HG03066 (cell line): ENCODE measurements around the gene MTG1.

ENCODE experiments used
- ATAC-seq: cut with Tn5 transposase; IDR thresholded peaks from one replicate; pipeline ENCODE4 v1.9.1; 2021; ENCODE audit warnings: low read depth; ENCODE audit not compliant: unreplicated experiment

MTG1 gene

DNA sequence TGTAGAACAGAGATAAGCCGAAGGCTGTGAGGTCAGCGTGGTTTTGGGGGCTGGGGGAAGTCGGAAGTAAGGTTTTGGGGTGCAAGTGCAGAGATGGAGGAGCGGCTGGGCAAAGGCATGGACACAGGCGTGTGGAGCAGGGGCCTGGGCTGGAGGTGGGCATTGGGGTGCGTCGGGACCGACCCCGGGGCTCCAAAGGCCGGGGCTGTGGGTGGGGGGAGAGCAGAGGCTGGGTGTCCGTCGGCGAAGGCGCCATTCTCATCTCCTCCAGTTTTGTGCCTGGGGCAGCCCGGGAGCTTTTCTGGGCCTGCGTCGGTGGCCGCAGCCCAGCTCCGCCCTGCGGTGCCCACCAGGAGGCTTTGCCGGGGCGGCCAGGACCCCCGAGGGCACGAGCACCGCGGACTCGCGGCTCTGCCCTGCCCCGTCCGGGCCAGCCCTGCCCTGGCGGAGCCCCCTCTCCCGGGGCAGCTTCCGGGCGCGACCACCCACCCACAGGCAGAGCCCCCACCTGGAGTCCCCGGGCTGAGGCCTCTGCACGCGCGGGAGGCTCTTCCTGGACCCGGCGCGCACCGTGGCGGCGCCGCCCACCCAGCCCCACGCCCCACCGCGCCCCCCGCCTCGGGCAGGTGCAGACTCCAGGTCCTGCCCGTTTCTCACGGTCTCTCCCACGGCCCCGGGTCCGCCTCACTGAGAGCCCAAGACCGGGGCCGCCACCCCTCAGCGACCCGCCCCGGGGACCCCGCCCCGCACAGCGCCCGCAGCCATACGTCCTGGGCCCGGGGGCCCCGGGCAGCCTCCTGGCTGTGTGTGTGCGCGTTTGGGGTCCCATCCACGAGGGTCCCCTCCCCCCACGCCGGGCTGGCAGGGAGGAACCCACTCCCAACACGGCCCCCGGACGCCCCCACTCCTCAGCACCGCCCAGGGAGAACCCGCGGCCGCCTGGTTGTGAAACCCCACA, 52.1 kb downstream of the MTG1 start:
- no peak for ATAC-seq

DNA sequence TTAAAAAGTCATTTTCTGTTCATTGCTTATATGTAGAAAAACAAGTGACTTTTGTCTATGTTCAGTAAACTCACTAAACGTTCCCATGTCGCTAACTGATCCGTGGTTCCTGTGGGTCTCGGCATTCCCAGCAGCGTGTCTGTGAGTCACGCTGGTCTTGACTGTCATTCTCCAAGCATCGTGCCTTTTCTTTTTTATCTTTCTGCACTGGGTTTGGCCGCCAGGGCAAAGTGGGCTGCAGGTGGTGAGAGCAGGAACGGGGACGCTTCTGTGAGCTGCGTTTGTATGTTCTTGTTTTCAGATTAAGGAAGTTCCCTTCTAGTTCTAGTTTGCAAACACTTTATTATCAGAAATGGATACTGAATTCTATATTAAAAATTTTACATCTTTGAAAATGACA, 53.0 kb downstream of the MTG1 start:
- no peak for ATAC-seq

- no peak for ATAC-seq
Measured at GRCh38 chr10:133448120-133448519, 54.2 kb downstream of the MTG1 start.

DNA sequence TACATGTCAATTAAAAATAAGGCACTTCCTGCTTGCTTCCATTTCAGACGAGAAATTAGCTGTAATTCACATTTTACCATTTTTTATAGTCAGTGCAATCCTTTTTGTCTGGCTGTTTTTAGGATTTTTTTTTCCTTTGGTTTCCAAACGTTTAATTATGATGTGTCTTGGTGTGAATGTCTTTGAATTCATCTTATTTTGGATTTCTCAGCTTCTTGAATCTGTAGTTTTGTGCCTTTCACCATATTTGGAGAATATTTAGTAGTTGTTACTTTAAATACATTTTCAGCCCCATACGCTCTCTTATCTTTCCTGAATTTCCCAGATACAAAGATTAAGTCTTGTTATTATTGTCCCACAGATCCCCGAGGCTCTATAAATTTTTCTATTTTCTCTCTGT, 57.4 kb downstream of the MTG1 start:
- no peak for ATAC-seq

DNA sequence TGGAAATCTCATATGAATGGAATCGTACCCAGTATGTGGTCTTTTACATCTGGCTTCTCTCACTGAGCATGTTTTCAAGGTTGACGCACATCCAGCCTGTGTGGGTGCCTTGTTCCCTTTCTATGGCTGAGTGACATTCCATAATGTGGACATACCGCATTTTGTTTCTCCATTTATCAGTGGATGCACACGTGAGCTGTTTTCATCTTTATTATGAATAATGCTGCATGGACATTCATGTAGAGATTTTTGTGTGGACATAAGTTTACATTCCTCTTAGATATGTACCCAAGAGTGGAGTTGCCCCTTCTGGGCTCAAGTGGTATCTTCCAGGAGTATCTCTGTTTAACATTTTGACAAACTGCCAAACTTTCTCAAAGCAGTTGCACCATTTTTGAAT, 58.5 kb downstream of the MTG1 start:
- no peak for ATAC-seq

- no peak for ATAC-seq
Measured at GRCh38 chr10:133453516-133454203, 59.7 kb downstream of the MTG1 start, which contains the start of gene SCART1. Gene SCART1, plus strand, starts transcription at chr10:133453945. Its CDS starts 53 bp downstream, at chr10:133453998.

GRCh38 chr10:133454204-133454893, 60.4 kb downstream of the MTG1 start:
- ATAC-seq: no peak

GRCh38 chr10:133455196-133455595, 61.2 kb downstream of the MTG1 start:
- ATAC-seq: no peak

- no peak for ATAC-seq
Measured at GRCh38 chr10:133455611-133456031, 61.7 kb downstream of the MTG1 start.

DNA sequence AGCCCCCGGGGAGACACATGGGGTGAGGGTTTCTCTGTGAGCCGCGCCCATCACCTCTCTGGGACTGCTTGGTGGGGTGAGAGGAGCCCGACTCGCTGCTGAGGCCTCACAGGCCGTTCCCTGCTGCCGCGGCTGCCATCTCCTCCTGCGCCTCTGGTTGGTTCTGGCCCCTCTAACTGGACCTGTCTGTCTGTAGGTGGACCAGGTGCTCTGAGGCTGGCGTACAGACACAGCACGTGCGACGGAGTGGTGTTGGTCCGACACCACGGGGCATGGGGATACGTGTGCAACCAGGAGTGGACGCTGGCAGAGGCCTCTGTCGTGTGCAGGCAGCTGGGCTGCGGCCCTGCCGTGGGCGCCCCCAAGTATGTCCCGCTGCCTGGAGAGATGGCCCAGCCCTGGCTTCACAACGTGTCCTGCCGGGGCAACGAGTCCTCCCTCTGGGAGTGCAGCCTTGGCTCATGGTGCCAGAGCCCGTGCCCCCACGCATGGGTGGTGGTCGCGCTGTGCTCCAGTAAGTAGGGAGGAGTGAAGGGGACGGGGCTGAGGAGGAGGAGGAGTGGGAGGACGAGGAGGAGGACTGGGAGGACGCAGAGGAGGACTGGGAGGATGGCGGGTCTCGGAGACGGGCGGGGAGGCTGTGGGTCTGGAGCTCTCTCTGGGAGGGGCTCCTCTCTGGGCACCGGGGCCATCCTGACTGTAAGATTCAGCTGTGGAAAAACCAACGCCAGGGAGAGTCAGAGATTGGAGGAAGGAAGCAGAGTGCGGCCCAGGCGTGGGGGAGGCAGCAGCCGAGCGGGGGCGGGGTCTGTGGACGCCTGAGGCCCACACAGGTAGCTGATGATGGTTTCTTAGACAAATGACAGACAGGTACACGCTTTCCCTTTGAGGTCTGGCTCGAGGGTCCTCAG, 62.3 kb downstream of the MTG1 start:
- no peak for ATAC-seq

GRCh38 chr10:133457100-133457841, 63.3 kb downstream of the MTG1 start:
- no peak for ATAC-seq

- ATAC-seq: no peak
Measured at GRCh38 chr10:133458021-133458709, 64.2 kb downstream of the MTG1 start.

DNA sequence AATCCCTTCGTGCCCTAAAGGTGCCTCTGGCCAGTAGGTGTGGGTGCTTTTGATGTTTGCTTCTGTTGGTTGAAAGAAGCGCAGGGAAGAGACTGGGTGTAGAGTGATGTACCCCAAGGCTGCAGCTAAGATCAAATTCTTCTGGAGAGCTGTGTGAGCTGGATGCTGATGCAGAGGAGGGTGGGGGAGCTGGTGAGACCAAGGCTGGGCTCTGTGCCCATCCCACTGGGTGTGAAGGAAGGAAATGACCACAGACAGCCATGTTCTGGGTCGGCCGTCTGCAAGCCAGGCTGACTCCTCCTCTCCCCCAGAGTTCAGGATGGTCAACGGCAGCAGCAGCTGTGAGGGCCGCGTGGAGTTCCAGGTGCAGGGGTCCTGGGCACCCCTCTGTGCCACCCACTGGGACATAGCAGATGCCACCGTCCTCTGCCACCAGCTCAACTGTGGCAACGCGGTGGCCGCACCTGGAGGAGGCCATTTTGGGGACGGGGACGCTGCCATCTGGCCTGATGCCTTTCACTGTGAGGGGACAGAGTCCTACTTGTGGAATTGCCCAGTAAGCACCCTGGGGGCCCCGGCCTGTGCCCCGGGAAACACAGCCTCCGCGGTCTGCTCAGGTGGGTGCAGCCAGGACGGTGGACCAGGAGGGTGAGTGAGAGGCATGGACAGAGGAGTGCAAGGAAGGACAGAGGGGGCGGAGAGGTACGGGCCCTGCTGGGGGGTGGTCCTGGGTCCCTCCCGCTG, 64.9 kb downstream of the MTG1 start:
- ATAC-seq: no peak

GRCh38 chr10:133459454-133460207, 65.7 kb downstream of the MTG1 start:
- ATAC-seq: no peak

DNA sequence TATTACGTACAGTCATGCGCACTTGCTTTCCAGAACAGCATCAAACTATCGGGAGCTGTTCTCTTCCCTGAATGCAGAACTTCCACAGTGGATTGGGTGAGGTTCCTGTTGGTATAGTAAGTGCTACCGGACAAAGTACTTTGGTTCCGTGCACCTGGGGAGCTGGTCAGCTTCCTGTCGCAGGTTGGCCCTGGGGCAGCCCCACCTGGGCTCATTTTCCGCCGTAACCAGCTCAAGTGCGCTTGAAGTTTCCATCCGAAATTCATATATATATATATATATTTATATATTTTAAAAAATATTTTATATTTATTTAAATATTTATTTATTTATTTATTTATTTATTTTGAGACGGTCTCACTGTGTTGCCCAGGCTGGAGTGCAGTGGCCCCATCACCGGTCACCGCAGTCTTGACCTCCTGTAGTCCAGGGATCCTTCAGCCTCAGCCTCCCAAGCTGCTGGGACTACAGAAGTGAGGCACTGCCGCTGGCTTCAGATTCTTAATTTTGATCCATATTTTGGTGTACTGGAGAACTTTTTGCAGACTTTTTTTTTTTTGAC, 66.3 kb downstream of the MTG1 start:
- ATAC-seq: no peak

DNA sequence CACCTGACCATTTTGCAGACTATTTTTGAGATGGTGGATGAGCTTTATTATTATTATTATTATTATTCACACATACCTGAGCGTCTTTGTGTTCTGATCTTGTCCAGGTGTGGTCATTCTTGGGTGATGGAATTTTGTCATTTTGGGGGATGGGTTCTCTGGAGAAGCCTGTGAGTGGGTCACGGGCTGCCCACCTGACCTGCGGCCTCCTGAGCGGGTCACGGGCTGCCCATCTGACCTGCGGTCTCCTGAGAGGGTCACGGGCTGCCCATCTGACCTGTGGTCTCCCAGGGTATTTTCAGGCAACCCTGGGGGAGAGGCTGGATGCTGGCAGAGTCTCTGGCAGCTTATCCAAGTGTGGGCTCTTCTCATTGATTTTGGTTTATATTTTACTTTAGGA, 67.1 kb downstream of the MTG1 start:
- ATAC-seq: no peak

GRCh38 chr10:133461841-133462240, 67.9 kb downstream of the MTG1 start:
- ATAC-seq: no peak
